NCI-H1436 treated with DMSO at 0.1 percent for 48 hours (cell line): ENCODE data around the gene IQCC.
A peak's percentile ranks its signal among the peaks of the same experiment; 100 is the strongest.

Experiments used
- DNase-seq: peaks from one replicate; lab custom pipeline; 2025; lab: John Stamatoyannopoulos, UW

IQCC gene

GRCh38 chr1:32195972-32196823 lies 9.3 kb upstream of the IQCC start:
- no peak for DNase-seq

- no peak for DNase-seq
These were observed 8.4 kb upstream of the IQCC start for GRCh38 chr1:32197074-32197473.

- no peak for DNase-seq
These were observed 7.6 kb upstream of the IQCC start for GRCh38 chr1:32197837-32198236.

GRCh38 chr1:32198237-32199042 lies 7.0 kb upstream of the IQCC start:
- DNase-seq = no peak

- no peak for DNase-seq
These were observed 6.3 kb upstream of the IQCC start for GRCh38 chr1:32199043-32199716.

GRCh38 chr1:32199717-32200072 lies 5.8 kb upstream of the IQCC start:
- no peak for DNase-seq

- DNase-seq = peak; percentile 31
These were observed 5.1 kb upstream of the IQCC start, which contains the start of gene CCDC28B for GRCh38 chr1:32200226-32201010. CCDC28B (plus strand) TSS chr1:32200595; CDS start chr1:32201936, 1,341 bp downstream.

GRCh38 chr1:32201011-32201855 lies 4.2 kb upstream of the IQCC start:
- no peak for DNase-seq

- no peak for DNase-seq
These were observed 519 bp upstream of the IQCC start for GRCh38 chr1:32204943-32205361.

- DNase-seq = no peak
These were observed 3.0 kb downstream of the IQCC start for GRCh38 chr1:32208469-32208868.

- DNase-seq = peak; percentile 66
These were observed 3.4 kb downstream of the IQCC start, which contains the start of gene DCDC2B for GRCh38 chr1:32208891-32209328. DCDC2B (plus strand) TSS chr1:32209089; CDS start chr1:32209094, 5 bp downstream.

- DNase-seq = no peak
These were observed 10.4 kb downstream of the IQCC start for GRCh38 chr1:32215629-32216480.

- DNase-seq = no peak
These were observed 11.1 kb downstream of the IQCC start for GRCh38 chr1:32216566-32216965.

- no peak for DNase-seq
These were observed 13.6 kb downstream of the IQCC start for GRCh38 chr1:32219022-32219421.

GRCh38 chr1:32220746-32221580 lies 15.5 kb downstream of the IQCC start:
- DNase-seq = no peak

GRCh38 chr1:32221581-32221979 lies 16.1 kb downstream of the IQCC start:
- DNase-seq = no peak

GRCh38 chr1:32221980-32222755 lies 16.7 kb downstream of the IQCC start, which contains the start of the genes EIF3I and TMEM234:
EIF3I (plus strand) TSS chr1:32222407; CDS start chr1:32222442, 35 bp downstream.
TMEM234 (minus strand) TSS chr1:32222353; CDS start chr1:32222322, 31 bp downstream.
- DNase-seq = peak; percentile 57

- DNase-seq = no peak
These were observed 18.2 kb downstream of the IQCC start for GRCh38 chr1:32223683-32224082.
